HG02571 (cell line): ENCODE data around the gene ENPP3.

Source experiments
- ATAC-seq: cut with Tn5 transposase; IDR thresholded peaks from one replicate; pipeline ENCODE4 v1.9.1; 2021; ENCODE audit warnings: mild to moderate bottlenecking, moderate library complexity; ENCODE audit not compliant: unreplicated experiment

ENPP3 gene

DNA sequence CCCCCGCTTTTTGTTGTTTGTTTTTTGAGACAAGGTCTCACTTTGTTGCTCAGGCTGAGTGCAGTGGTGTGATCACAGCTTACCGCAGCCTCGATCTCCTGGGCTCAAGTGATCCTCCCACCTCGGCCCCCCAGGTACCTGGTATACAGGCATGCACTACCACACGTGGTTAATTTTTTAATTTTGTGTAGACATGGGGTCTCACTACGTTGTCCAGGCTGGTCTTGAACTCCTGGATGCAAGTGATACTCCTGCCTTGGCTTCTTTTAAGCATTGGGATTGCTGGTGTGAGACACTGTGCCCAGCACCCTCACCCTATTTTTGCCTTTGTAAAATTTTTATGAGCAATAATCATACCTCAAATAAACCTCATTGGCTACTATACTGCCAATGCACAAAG lies 5.5 kb downstream of the ENPP3 start:
- no peak for ATAC-seq

- no peak for ATAC-seq
Observed at GRCh38 chr6:131642987-131643611, 6.0 kb downstream of the ENPP3 start.

DNA sequence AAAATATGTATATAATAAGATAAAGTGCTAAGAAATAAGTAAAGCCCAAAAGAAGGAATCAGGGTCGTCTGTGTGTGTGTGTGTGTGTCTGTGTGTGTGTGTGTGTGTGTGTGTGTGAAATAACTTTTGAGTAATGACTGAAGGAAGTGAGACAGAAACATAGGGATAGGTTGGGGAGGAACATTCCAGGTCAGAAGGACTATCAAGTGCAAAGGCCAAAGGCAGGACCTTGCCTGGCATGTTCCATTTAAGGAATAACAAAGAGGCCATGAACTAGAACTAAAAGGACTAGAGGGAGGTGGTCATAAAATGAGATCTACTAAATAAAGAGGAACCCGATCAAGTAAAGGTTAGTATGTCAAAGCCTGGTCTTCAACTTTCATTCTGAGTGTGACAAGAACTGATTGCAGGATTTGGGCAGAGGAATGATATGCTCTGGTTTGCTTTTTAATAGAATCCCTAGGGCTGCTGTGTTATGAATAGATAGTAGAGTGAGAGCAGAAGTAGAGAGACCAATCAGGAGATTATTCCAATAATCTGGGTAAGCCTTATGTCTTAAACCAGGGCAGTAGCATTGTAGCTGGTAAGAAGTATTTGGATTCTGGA lies 6.9 kb downstream of the ENPP3 start:
- ATAC-seq, result no peak

- ATAC-seq, result no peak
Observed at GRCh38 chr6:131644921-131645320, 7.8 kb downstream of the ENPP3 start.

- ATAC-seq, result no peak
Observed at GRCh38 chr6:131645846-131646245, 8.7 kb downstream of the ENPP3 start.

- no peak for ATAC-seq
Observed at GRCh38 chr6:131646249-131646670, 9.2 kb downstream of the ENPP3 start.

DNA sequence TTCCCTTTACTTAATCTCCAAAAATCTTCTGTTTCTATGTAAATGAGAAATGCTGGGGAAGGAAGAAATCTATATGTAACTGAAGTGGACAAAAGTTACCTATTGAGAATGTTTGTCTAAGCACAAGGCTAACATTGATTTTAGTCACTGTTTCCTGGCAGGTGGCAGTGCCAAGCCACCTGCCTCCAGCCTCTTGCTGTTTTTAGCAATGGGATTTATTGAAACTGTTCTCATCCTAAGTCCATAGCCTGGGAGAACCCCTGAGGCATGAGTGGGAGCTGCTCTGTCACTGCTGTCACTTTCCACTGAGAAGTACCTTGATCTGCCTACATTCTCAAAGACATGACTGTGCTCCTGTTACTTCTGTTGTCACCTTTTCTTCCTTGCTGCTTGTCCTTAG lies 14.7 kb downstream of the ENPP3 start:
- ATAC-seq, result no peak

DNA sequence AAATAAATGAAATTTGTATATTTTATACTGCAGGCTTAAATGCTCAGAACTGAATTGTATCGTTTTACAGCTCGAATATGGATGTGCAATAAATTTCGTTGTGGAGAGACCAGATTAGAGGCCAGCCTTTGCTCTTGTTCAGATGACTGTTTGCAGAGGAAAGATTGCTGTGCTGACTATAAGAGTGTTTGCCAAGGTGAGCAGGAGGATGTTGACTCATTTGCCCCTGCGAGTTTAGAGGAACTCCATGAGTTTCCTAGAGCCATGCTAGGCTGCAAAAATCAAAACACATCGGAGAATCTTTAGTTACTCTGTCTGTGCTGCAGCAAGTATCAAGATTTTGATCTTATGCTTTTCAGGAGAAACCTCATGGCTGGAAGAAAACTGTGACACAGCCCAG lies 15.4 kb downstream of the ENPP3 start:
- no peak for ATAC-seq

- no peak for ATAC-seq
Observed at GRCh38 chr6:131654326-131654725, 17.2 kb downstream of the ENPP3 start.

DNA sequence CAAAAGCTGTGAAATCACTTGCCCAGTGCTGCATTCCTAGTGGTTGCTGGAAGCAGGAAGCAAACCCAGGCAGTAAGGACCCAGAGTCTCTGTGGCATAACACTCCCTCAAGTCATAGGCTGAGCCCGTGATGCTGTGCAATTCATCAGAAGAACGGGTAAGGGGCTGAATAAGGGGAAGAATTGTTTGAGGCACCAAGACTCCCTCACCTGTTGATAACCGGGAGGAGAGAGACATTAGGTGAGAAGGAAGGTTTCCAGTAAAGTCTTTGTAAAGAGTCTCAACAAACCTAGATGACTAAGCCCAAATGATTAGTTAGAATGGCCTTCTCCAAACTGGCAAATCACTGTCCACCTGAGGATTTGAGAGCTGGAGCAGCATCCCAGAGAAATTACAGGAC lies 18.3 kb downstream of the ENPP3 start:
- no peak for ATAC-seq

DNA sequence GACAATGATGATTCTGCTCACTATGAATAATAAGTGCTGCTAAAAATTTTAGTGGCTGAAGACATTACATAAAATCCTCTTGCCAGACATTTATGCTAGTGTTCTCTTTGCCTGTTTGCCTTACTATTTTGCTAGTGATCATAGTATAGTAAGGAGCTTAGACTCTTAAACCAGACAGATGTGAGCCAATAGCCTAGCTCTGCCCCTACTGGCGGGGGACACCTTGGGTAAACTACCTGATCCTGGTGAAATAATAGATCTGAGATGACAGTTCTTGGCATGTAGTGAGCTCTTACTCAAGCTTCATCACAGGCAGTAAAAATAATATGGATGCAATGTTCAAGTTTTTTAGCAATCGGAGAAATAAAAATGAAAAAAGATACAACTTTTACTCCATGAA lies 18.8 kb downstream of the ENPP3 start:
- ATAC-seq, result no peak

GRCh38 chr6:131656667-131657066 lies 19.6 kb downstream of the ENPP3 start:
- ATAC-seq, result no peak

DNA sequence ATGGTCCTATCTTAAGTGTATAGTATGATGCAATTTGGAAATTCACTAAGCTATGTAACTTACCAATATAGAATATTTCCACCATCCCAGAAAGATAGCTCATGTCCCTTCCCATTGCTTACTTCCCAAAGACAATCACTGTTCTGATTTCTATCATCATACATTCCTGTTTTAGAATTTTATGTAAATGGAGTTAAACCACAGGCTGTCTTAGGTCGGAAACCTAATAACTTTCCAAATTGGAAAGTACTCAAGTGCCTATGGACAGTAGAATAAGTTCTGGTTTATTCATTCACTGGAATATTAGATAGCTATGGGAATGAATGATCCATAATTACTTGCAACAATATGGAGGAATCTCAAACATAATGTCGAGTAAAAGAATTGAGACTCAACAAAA lies 20.1 kb downstream of the ENPP3 start:
- no peak for ATAC-seq

DNA sequence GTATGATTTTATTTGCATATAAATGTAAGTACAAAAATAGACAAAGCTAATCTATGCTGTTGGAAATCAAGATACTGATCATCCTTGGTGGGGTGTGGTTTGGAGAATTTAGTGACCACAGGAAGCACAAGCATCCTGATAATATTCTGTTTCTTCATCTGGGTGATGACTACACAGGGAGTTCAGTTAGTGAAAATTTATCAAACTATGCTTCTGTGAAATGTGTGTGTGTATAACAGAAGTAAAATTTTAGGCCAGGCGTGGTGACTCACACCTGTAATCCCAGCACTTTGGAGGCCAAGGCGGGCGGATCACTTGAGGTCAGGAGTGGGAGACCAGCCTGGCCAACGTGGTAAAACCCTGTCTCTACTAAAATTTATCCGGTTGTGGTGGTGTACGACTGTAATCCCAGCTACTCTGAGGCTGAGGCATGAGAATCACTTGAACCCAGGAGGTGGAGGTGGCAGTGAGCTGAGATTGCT lies 20.6 kb downstream of the ENPP3 start:
- ATAC-seq, result no peak

- no peak for ATAC-seq
Observed at GRCh38 chr6:131658287-131658686, 21.2 kb downstream of the ENPP3 start.

DNA sequence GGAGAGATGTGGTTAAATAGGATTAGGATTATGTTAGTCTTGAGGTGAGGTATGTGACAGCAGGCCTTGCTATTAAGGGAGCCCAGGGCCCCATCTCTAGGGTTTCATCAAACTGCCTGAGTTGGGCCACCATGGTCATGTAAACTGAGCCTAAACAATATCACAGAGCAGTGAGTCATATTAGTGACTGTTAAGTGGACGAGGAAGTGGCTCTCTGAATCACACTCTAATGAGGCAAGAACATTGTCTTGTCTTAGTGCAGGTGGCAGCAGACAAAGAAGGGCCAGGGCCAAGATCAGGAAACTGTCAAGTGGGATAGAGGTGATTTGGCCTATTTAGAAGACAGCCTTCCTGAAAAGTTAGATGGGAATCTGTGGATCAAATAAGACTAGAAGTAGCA lies 23.1 kb downstream of the ENPP3 start:
- no peak for ATAC-seq

GRCh38 chr6:131663578-131664165 lies 26.6 kb downstream of the ENPP3 start:
- no peak for ATAC-seq

GRCh38 chr6:131669891-131670290 lies 32.8 kb downstream of the ENPP3 start:
- ATAC-seq, result no peak

GRCh38 chr6:131673184-131673583 lies 36.1 kb downstream of the ENPP3 start:
- ATAC-seq, result no peak

DNA sequence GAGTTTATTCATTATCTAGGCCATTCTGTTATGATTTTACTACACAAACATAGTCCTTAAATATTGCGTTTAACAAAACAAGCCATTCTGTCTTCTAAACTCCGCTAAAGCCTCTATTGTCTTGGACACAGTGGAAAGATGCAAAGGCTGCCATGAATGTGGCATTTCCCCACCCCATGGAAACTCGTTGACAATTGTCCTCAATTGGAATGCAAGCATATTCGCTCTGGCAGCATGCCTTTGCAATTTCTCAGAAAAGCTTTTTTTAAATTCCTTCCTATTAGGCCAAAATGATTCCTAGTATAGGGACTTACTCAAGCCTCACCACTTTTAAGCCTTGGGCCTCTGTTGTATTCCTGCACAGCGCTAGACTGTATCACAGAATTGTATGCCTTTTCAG lies 41.3 kb downstream of the ENPP3 start:
- no peak for ATAC-seq

DNA sequence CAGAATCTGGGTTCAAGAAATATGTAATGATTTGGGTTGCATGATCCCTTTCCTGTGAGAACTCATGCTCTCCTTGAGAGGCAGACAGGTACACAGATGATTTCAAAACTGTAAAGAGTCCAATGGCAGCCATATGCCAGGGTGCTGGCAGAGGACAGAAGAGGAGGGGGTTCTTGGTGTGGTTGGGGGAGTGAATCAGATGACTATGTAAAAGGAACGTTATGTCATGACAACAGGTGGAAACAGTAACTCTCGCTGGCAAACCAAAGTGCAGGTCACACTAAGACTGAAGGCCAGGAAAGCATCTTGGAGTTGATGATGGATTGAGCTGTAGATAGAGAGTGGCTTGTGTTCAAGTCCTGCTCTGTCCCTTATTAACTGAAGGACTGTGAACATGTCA lies 43.8 kb downstream of the ENPP3 start:
- no peak for ATAC-seq

DNA sequence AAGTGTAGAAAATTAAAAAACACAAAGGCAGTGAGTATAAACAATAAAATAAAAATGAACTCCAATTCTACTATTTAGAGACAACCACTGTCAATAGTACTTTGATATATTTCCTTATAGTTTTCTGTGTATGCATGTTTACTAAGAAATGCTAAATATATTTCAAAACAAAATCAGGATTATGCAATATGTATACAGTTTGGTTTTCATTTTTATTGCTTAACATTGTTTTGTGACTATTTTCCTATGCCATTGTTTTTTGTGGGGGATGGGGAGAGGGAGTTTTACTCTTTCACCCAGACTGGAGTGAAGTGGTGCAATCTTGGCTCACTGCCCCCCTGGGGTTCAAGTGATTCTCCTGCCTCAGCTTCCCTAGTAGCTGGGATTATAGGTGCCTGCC lies 44.5 kb downstream of the ENPP3 start:
- ATAC-seq, result no peak

- no peak for ATAC-seq
Observed at GRCh38 chr6:131682442-131682841, 45.3 kb downstream of the ENPP3 start.
